Smooth muscle cell (in vitro differentiated cells): ENCODE results near the gene MUC5B. TPM values are rescaled to one million over a fixed set of nuclear protein-coding genes. Genes with fewer than 3 reads are reported as not detected.

Source experiments
- DNase-seq: peaks from one replicate; lab custom pipeline; 2025; ENCODE audit not compliant: unreplicated experiment; lab: John Stamatoyannopoulos, UW
- H2AFZ ChIP-seq: fragments of 200-600 bp; sonication (generic); 2 replicates; pipeline ENCODE4 v1.6.0; 2016; ENCODE audit warnings: antibody characterized with exemption, low read depth, mild to moderate bottlenecking
- H3F3A ChIP-seq: fragments of 200-600 bp; sonication (generic); 2 replicates; pipeline ENCODE4 v1.6.0; 2017; ENCODE audit warnings: antibody characterized with exemption, low read depth
- H3K27ac ChIP-seq: fragments of 200-600 bp; sonication (generic); 2 replicates; pipeline ENCODE4 v1.5.1; 2016; ENCODE audit warnings: low read depth, mild to moderate bottlenecking
- H3K27me3 ChIP-seq: fragments of 200-600 bp; sonication (generic); 2 replicates; pipeline ENCODE4 v1.6.1; 2016; ENCODE audit warnings: low read depth, mild to moderate bottlenecking
- H3K36me3 ChIP-seq: fragments of 200-600 bp; sonication (generic); 2 replicates; pipeline ENCODE4 v1.5.1; 2016; ENCODE audit warnings: low read depth
- H3K4me1 ChIP-seq: fragments of 200-600 bp; sonication (generic); 2 replicates; pipeline ENCODE4 v1.5.1; 2016; ENCODE audit warnings: low read depth
- H3K4me2 ChIP-seq: fragments of 200-600 bp; sonication (generic); 2 replicates; pipeline ENCODE4 v1.6.0; 2016; ENCODE audit warnings: mild to moderate bottlenecking
- H3K4me3 ChIP-seq: fragments of 200-600 bp; sonication (generic); 2 replicates; pipeline ENCODE4 v1.5.1; 2016; ENCODE audit warnings: mild to moderate bottlenecking
- H3K79me2 ChIP-seq: fragments of 200-600 bp; sonication (generic); 2 replicates; pipeline ENCODE4 v1.6.0; 2016; ENCODE audit warnings: low read depth, mild to moderate bottlenecking
- H3K9ac ChIP-seq: fragments of 200-600 bp; sonication (generic); 2 replicates; pipeline ENCODE4 v1.6.0; 2016; ENCODE audit warnings: low read depth
- H3K9me3 ChIP-seq: fragments of 200-600 bp; sonication (generic); replicated peaks from 2 replicates; pipeline ENCODE4 v1.5.1; 2016; ENCODE audit warnings: low read depth
- H4K20me1 ChIP-seq: fragments of 200-600 bp; sonication (generic); 2 replicates; pipeline ENCODE4 v1.6.0; 2016; ENCODE audit warnings: low read depth
- CTCF ChIP-seq: fragments of 200-600 bp; sonication (generic); IDR thresholded peaks from 2 replicates; pipeline ENCODE4 v1.5.1; 2017; ENCODE audit warnings: borderline replicate concordance, mild to moderate bottlenecking, antibody characterized with exemption; ENCODE audit not compliant: insufficient read depth, poor library complexity, severe bottlenecking
- WGBS: methylation state at CpG from one replicate; pipeline ENCODE4 v1.1.7; 2016; ENCODE audit warnings: low lambda C conversion rate; 5-methylcytosine and 5-hydroxymethylcytosine counted together
- polyA plus RNA-seq: library from polyadenylated mRNA; unstranded; fragments of >200 nt; fragmentation: Nextera tagmentation; extraction: Ambion mirVana; gene quantifications from 2 replicates; pipeline ENCODE4 v1.2.1, GENCODE V29; 2016
- total RNA-seq: library from RNA; depleted of rRNA; stranded (reverse); fragments of >200 nt; gene quantifications from 2 replicates; pipeline ENCODE4 v1.2.3, GENCODE V29; 2014

Gene MUC5B
- total and polyA plus RNA-seq, 2 experiments from 2014 or later: not detected

- Histone ChIP-seq H3K4me1 (no peaks in the 10 kb centered on the region), H3K4me3 (no peak overlapping the region), H4K20me1 (peaks cover 67% of the 10 kb centered on the region), H3K27me3 (no peaks in the 10 kb centered on the region), H3K79me2 (peaks cover 10% of the 10 kb centered on the region), H2AFZ (no peak overlapping the region), H3K36me3 (no peaks in the 10 kb centered on the region), H3F3A (no peaks in the 10 kb centered on the region), H3K9ac (no peak overlapping the region), H3K4me2 (no peak overlapping the region), H3K9me3 (no peaks in the 10 kb centered on the region), H3K27ac (no peak overlapping the region)
- no peak for DNase-seq
- TF ChIP-seq CTCF: no peak
- 98% methylated on average over 43 of the region's 43 CpGs for WGBS
Measured at GRCh38 chr11:1290052-1291040, 67.5 kb downstream of the MUC5B start.

- H3K4me1 ChIP-seq: no peaks in the 10 kb centered on the region
- H3K9me3 ChIP-seq: no peaks in the 10 kb centered on the region
- no peak overlapping the region for H3K4me3 ChIP-seq
- no peaks in the 10 kb centered on the region for H3K36me3 ChIP-seq
- H2AFZ ChIP-seq: no peak overlapping the region
- no peak overlapping the region for H3K4me2 ChIP-seq
- peaks cover 21% of the 10 kb centered on the region for H3K79me2 ChIP-seq
- TF ChIP-seq CTCF: no peak
- no peak overlapping the region for H3K27ac ChIP-seq
- no peaks in the 10 kb centered on the region for H3F3A ChIP-seq
- peaks cover 78% of the 10 kb centered on the region for H4K20me1 ChIP-seq
- DNase-seq: no peak
- H3K27me3 ChIP-seq: no peaks in the 10 kb centered on the region
- WGBS: 96% methylated on average over 14 of the region's 46 CpGs
- no peak overlapping the region for H3K9ac ChIP-seq
Measured at GRCh38 chr11:1291295-1292017, 68.6 kb downstream of the MUC5B start.

- no peak overlapping the region for H2AFZ ChIP-seq
- TF ChIP-seq CTCF: no peak
- no peaks in the 10 kb centered on the region for H3K9me3 ChIP-seq
- no peak overlapping the region for H3K9ac ChIP-seq
- H3K4me3 ChIP-seq: no peak overlapping the region
- H3K4me2 ChIP-seq: no peak overlapping the region
- H3K4me1 ChIP-seq: no peaks in the 10 kb centered on the region
- DNase-seq: no peak
- H3K27me3 ChIP-seq: no peaks in the 10 kb centered on the region
- no peaks in the 10 kb centered on the region for H3F3A ChIP-seq
- H3K27ac ChIP-seq: no peak overlapping the region
- peaks cover 22% of the 10 kb centered on the region for H3K79me2 ChIP-seq
- peaks cover 81% of the 10 kb centered on the region for H4K20me1 ChIP-seq
- H3K36me3 ChIP-seq: no peaks in the 10 kb centered on the region
- WGBS: 88% methylated on average over 10 of the region's 10 CpGs
Measured at GRCh38 chr11:1292018-1292643, 69.3 kb downstream of the MUC5B start.
